Amniotic epithelial cell (primary cell): ENCODE data around the gene NT5DC4.

Source experiments
- DNase-seq: peaks from one replicate; pipeline ENCODE4 v3.0.0-alpha.2; 2010; ENCODE audit warnings: low read depth

Gene NT5DC4

DNA sequence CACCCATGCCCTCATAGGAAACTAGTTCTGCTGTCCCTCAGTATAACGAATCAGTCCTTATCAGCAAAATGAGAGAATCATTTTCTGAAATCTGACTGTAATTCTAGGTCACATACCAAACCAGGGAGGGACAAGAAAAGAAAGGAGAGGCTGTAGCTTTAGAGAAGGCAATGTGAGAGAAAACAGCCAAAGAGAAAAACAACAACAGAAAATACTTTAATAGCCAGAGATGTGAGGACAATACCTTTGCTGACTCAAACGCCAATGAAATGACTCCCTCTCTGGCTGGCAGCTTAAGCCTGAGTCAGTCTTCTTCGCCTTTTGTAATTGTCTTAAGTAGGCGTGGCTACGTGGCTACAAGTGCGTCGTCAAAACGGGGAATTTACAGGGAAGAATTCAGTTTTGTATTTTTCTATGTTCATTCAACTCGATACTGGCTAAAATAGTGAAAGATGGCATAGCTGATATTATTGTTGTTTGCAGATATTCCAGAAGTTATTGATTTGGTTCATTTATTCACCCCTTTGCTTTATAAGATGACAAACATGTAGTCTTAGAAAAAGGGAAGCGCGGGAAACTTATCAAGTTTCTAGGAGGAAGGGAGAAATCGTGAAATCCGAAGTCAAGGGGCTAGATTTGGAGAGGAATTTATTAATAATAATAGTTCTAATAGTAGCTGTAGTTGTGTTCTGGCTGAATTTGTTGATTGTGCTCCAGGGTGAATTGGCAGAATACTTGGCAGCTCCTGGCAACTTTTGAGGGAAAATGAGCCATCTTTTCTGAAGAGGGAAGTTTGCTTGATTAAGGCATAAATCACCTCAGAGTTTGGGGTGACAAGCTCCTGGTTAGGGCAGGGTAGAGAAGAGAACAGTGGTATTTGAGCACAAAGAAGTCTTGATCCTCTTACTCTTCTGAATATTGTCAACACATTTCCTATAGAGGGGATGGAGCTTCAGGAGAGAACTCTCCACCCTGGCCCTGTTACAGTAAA, 63.7 kb downstream of the NT5DC4 start, which contains the start of gene IL1A:
IL1A (minus strand) TSS at position 295 of the 991 bp plus-strand sequence. CDS start 723 bp downstream, outside the sequence.
- DNase-seq: peak; percentile 80

DNA sequence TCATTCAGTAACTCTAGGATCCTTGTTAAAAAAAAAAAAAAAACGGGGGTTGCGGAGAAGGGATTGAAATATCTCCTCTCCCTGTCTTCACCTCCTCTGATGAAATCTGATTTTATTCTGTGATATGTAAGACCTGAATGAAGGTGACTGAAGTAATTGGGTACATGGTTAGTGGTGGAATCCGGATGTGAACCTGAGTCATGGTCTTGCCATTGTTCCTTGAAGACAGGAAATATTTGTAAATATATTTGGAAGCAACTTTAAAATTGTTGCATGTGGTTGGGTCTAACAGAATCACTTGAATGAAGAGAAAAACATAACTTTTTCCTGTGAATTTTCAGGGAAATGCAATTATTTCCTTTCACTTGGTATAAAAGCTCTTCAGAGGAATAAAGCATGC, 66.5 kb downstream of the NT5DC4 start:
- no peak for DNase-seq

DNA sequence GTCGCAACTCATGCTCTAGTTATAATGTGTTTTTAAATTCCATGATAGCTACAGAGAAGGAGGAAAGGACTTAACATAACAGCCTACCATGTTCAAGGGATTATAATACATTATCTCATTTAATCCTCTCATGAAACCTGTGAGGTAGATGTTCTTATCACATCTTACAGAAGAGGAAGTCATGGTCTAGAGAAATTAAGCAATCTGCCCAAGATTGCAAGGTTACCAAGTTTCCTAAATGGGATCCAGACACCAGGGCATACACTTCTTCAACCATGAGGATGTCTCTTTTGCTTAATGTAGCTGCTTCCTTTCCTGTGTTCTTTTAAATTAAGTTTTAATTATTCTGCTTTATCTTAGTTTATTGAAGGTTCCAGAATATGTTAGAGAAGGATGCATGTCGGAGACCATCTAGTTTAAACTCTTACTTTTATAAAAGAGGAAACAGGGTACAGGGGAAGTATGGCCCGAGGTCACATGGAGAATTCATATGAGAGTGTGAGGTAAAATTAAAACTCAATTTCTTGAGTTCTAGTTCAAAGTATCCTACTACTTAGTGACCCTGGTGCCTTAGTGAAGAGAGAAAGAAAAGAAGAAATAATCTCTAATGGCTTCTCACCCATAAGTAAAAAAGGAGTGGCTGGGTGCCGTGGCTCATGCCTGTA, 67.0 kb downstream of the NT5DC4 start:
- DNase-seq: no peak

DNA sequence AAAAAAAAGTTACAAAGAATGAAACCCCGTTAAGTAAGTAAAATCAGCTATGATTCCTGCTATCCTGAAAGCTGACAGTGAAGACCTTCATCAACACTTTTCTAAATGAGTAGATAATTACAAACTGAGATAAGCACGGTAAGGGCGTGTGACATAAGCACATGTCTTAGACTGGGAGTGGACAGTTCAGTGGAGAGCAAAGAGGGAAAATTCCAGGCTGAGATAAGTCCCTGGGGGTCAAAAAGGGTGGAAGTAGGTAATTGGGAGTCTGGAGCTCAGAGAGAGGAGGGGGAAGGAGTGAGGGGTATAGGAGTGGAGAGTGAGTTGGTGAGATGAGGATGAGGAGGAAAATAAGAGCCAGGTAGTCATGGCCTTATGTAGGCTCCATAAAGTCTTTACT, 67.8 kb downstream of the NT5DC4 start:
- no peak for DNase-seq
